RPMI8226 (cell line): ENCODE measurements around the gene CACNG5.
"Not testable (repeated sequence)": the region's sequence is repeated elsewhere in the genome, so short reads cannot be mapped to it uniquely, and the experiment has no call there.

ENCODE experiments used
- DNase-seq: peaks from one replicate; pipeline ENCODE4 v3.0.0-alpha.2; 2015

CACNG5 gene

GRCh38 chr17:66850692-66851091 lies 15.8 kb downstream of the CACNG5 start:
- no peak for DNase-seq

GRCh38 chr17:66855204-66855603 lies 20.3 kb downstream of the CACNG5 start:
- peak; percentile 38 for DNase-seq

GRCh38 chr17:66858226-66859083 lies 23.5 kb downstream of the CACNG5 start:
- DNase-seq = no peak

- DNase-seq = no peak
Observed at GRCh38 chr17:66859353-66859752, 24.4 kb downstream of the CACNG5 start.

- no peak for DNase-seq
Observed at GRCh38 chr17:66860204-66860603, 25.3 kb downstream of the CACNG5 start.

GRCh38 chr17:66863820-66864219 lies 28.9 kb downstream of the CACNG5 start:
- no peak for DNase-seq

- no peak for DNase-seq
Observed at GRCh38 chr17:66865151-66865550, 30.2 kb downstream of the CACNG5 start.

- DNase-seq = no peak
Observed at GRCh38 chr17:66873962-66874361, 39.0 kb downstream of the CACNG5 start.

GRCh38 chr17:66884931-66885330 lies 50.0 kb downstream of the CACNG5 start:
- no peak for DNase-seq

- no peak for DNase-seq
Observed at GRCh38 chr17:66885417-66885816, 50.5 kb downstream of the CACNG5 start.

- no peak for DNase-seq
Observed at GRCh38 chr17:66889480-66890230, 54.7 kb downstream of the CACNG5 start.

- no peak for DNase-seq
Observed at GRCh38 chr17:66892246-66892645, 57.3 kb downstream of the CACNG5 start.

- DNase-seq = no peak
Observed at GRCh38 chr17:66893382-66893781, 58.5 kb downstream of the CACNG5 start.

GRCh38 chr17:66893863-66894262 lies 58.9 kb downstream of the CACNG5 start:
- no peak for DNase-seq

- no peak for DNase-seq
Observed at GRCh38 chr17:66897141-66897540, 62.2 kb downstream of the CACNG5 start.

GRCh38 chr17:66898536-66898935 lies 63.6 kb downstream of the CACNG5 start:
- no peak for DNase-seq

GRCh38 chr17:66900126-66901010 lies 65.5 kb downstream of the CACNG5 start:
- DNase-seq = peak; percentile 9

GRCh38 chr17:66903296-66903695 lies 68.4 kb downstream of the CACNG5 start:
- DNase-seq = not testable (repeated sequence)

GRCh38 chr17:66903781-66904180 lies 68.9 kb downstream of the CACNG5 start:
- DNase-seq = no peak

- no peak for DNase-seq
Observed at GRCh38 chr17:66904760-66905624, 70.1 kb downstream of the CACNG5 start.

- DNase-seq = peak; percentile 86
Observed at GRCh38 chr17:66906321-66907278, 71.7 kb downstream of the CACNG5 start.
